SHP77 (cell line): ENCODE data around the gene CLDN1.
A peak's percentile ranks its signal among the peaks of the same experiment; 100 is the strongest.
"Not testable (repeated sequence)": the region's sequence is repeated elsewhere in the genome, so short reads cannot be mapped to it uniquely, and the experiment has no call there.

Experiments used
- DNase-seq, 2 experiments: peaks; one replicate each; lab custom pipeline; 2025; lab: John Stamatoyannopoulos, UW

CLDN1 gene

DNA sequence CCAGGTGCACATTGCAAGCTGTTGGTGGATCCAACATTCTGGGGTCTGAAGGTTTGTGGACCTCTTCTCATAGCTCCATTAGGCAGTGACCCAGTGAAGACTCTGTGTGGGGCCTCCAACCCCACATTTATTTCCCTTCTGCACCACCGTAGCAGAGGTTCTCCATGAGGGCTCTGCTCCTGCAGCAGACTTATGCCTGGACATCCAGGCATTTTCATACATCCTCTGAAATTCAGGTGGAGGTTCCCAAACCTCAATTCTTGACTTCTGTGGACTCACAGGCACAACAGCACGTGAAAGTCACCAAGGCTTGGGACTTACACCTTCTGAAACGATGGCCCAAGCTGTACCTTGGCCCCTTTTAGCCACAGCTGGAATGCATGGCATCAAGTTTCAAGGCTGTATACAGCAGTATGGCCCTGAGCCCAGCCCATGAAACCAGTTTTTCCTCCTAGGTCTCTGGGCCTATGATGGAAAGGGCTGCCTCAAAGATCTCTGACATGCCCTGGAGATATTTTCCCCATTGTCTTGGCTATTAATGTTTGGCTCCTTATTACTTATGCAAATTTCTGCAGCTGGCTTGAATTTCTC, 30.2 kb downstream of the CLDN1 start:
- DNase-seq = no peak

DNA sequence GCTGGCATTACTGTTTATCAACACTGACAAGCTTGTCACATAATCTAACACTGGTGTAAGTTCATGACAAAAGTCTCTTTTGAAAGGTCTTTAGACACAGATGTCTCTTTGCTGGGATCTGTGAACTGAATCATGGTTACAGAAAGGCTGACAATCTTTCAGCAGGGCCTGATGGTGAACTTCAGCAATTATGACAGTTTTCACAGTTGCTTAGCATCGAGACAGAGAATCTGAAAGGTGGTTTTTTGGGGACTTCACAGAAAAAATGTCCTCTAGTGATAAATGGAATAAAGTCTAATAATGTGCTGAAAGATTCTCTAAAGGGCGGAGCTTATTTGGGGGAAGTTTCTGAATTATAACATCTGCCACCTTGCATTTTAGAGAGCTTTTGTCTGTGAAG, 32.3 kb downstream of the CLDN1 start:
- DNase-seq = no peak

- DNase-seq = no peak
Observed at GRCh38 chr3:190288836-190289235, 33.4 kb downstream of the CLDN1 start.

DNA sequence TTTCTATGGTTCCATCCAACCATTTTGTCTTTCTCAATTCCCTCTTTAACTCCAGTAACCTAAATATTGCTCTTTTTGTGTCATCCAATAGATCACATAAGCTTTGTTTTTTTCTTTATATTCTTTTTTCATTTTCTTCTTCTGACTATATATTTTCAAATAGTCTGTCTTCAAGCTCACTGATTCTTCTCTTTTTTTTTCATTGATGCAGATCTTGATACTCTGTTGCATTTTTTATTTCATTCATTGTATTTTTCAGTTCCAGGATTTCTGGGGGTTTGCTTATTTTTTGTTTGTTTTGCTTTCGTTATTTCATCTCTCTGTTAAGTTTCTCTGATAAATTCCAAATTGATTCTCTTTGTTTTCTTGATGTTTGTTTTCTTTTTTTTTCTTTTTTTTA, 36.2 kb downstream of the CLDN1 start:
- DNase-seq = no peak

- no peak for DNase-seq
Observed at GRCh38 chr3:190281308-190282051, 40.8 kb downstream of the CLDN1 start.

- no peak for DNase-seq
Observed at GRCh38 chr3:190279690-190280089, 42.6 kb downstream of the CLDN1 start.

- DNase-seq = no peak
Observed at GRCh38 chr3:190272747-190273146, 49.5 kb downstream of the CLDN1 start.

- DNase-seq = no peak
Observed at GRCh38 chr3:190269101-190269500, 53.1 kb downstream of the CLDN1 start.

DNA sequence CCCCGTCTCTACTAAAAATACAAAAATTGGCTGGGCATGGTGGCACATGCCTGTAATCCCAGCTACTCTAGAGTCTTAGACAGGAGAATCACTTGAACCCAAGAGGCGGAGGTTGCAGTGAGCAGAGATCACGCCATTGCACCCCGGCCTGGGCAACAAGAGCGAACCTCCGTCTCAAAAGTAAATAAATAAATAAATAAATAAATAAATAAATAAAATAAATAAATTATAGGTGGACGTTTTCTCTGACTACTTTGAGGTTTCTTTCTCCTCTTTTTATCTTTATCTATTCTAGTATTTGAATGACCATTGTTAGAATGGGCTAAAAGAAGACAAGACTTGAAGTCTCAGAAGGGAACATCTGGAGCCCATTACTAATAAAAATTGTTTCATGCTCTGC, 54.8 kb downstream of the CLDN1 start:
- not testable (repeated sequence) for DNase-seq

DNA sequence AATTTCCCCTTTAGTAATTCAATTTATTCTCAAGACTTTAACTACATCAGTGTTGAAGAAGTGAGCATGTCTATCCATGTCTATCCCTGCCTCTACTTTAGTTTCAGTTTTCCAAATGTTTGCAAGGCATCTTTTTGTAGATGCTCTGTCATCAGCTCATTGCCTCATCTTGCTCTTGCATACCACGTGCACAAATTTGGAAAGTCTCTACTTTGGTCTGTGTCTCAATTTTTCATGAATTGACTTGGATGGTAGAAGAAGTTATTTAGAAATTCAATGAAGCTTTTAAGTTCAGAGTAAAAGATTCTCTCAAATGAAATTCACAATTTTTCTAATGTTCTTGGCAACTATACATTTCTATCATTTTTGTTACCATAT, 55.3 kb downstream of the CLDN1 start:
- no peak for DNase-seq

DNA sequence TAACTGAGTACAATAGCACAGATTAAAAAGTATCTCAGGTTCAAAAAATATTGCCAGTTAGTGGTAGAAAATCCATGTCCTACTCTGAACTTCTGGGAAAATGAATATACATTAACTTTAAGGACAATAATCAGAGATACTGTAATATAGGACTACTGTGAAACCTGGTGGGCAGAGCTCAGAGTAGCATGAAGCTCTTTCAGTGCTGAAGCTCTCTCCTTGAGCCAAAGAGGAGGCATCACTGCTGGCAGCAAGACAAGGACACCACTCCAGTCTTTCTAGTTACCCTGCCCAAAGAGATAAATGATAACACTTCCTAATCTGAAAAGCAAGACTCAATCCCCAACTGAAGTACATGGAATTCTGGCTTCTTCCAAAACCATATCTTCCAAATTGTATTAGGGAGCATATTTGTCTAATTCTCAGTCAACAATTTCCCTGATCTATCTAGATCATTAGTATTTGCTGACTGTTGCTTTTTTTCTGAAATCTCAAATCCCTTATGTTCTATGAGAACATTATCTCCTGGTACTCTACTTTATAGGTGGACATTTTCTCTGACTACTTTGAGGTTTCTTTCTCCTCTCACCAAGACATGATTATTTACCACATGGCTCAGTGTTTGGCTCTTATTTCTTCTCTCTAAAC, 55.9 kb downstream of the CLDN1 start:
- DNase-seq = no peak

- DNase-seq = no peak
Observed at GRCh38 chr3:190265796-190266195, 56.5 kb downstream of the CLDN1 start.

DNA sequence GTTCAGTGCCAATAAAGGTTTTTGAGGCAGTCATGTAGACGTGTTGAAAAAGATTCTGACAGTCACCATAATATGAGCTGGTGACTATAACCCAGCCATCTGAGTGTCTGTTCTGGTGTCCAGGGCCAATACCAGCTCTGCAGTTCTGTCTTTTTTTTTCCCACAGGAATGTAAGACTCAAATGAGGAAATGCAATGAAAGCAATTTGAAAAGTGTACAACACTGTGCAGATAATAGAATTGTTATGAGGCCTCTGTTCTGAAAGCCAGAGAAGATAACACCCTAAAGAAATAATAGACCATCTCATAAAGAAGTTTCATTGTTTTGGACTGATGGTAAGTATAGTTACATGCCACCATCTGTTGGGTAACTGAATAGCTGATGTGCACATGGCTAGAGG, 57.1 kb downstream of the CLDN1 start:
- DNase-seq = no peak

GRCh38 chr3:190261740-190262139, 60.5 kb downstream of the CLDN1 start:
- no peak for DNase-seq

GRCh38 chr3:190261015-190261414, 61.2 kb downstream of the CLDN1 start:
- DNase-seq = no peak

DNA sequence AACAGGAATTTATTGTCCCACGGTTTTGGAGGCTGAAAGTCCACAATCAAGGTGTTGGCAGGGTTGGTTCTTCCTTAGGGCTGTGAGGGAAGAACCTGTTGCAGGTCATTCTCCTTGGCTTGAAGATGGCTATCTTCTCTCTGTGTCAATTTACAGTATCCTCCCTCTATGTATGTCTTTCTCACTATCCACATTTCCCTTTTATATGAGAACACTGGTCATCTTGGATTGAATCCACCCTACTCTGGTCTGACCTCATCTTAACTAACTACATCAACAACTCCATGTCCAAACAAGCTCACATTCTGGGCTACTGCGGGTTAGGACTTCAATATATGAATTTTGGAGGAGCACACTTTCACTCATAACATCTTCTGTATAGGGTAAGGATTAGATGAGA, 61.9 kb downstream of the CLDN1 start:
- no peak for DNase-seq

DNA sequence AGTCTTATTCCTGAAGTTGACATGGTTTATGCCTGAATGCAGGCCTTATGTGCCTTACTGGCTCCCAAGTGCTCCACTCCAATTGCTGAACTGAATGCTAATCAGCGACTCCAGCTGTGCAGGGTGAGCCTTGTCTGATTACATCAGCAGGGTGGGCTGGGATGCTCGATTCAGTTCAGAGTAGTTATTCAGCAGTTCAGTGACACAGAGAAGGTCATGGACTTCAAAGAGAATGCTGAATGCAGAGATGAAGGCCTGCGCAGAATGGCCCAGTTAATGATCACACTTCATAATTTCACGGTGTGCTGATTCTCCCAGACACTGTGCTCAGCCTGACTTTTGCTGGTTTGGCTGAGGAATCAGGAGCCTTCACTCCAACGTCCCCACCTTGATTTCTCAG, 63.6 kb downstream of the CLDN1 start:
- peak in 1 of 2 experiments; percentile 5 for DNase-seq
